ENCODE results near the gene STIP1.
A peak's percentile ranks its signal among the peaks of the same experiment; 100 is the strongest.

The STIP1 gene

GRCh38 chr11:64227405-64227956 is 41.5 kb downstream of the STIP1 start:
- Histone ChIP-seq H3K27ac (peak overlapping the region; percentile 95), H3K4me2 (peak overlapping the region; percentile 99), H3K9me3 (no peaks in the 10 kb centered on the region), H4K20me1 (peaks cover 28% of the 10 kb centered on the region), H3K36me3 (peaks cover 25% of the 10 kb centered on the region), H3K4me1 (peaks cover 82% of the 10 kb centered on the region), H3K27me3 (no peaks in the 10 kb centered on the region), H3K4me3 (peak overlapping the region; percentile 79), H3K9ac (peak overlapping the region; percentile 89)
- no peak for TF ChIP-seq Cebpa-rat (IDR thresholded peaks at IDR 0.05)

GRCh38 chr11:64229090-64229743 is 43.2 kb downstream of the STIP1 start:
- H3K27me3 ChIP-seq: no peaks in the 10 kb centered on the region
- peak overlapping the region; percentile 81 for H3K9ac ChIP-seq
- peaks cover 8% of the 10 kb centered on the region for H3K36me3 ChIP-seq
- H3K9me3 ChIP-seq: no peaks in the 10 kb centered on the region
- peak overlapping the region; percentile 87 for H3K27ac ChIP-seq
- peaks cover 13% of the 10 kb centered on the region for H4K20me1 ChIP-seq
- no peak for TF ChIP-seq Cebpa-rat (IDR thresholded peaks at IDR 0.05)
- H3K4me1 ChIP-seq: peaks cover 81% of the 10 kb centered on the region
- peak overlapping the region; percentile 77 for H3K4me3 ChIP-seq
- H3K4me2 ChIP-seq: peak overlapping the region; percentile 99

- H3K36me3 ChIP-seq: 0 out of 2 replicates have a peak, but pooled peaks cover 3% of the 10 kb centered on the region
- H3K9me3 ChIP-seq: no peaks in the 10 kb centered on the region
- peak overlapping the region; percentile 81 for H3K9ac ChIP-seq
- peak overlapping the region; percentile 99 for H3K4me2 ChIP-seq
- H3K27me3 ChIP-seq: no peaks in the 10 kb centered on the region
- peak overlapping the region; percentile 87 for H3K27ac ChIP-seq
- peaks cover 8% of the 10 kb centered on the region for H4K20me1 ChIP-seq
- no peak for TF ChIP-seq Cebpa-rat (IDR thresholded peaks at IDR 0.05)
- peaks cover 76% of the 10 kb centered on the region for H3K4me1 ChIP-seq
- peak overlapping the region; percentile 77 for H3K4me3 ChIP-seq
These were observed 43.8 kb downstream of the STIP1 start for GRCh38 chr11:64229744-64230170.

- no peaks in the 10 kb centered on the region for H3K36me3 ChIP-seq
- peak within 1 kb of the TSS; percentile 87 for H3K27ac ChIP-seq
- no peak for TF ChIP-seq Cebpa-rat (IDR thresholded peaks at IDR 0.05)
- H3K27me3 ChIP-seq: no peaks in the 10 kb centered on the region
- H4K20me1 ChIP-seq: peaks cover 6% of the 10 kb centered on the region
- H3K4me1 ChIP-seq: peaks cover 75% of the 10 kb centered on the region
- no peaks in the 10 kb centered on the region for H3K9me3 ChIP-seq
- peak within 1 kb of the TSS; percentile 77 for H3K4me3 ChIP-seq
- peak within 1 kb of the TSS; percentile 81 for H3K9ac ChIP-seq
- peak within 1 kb of the TSS; percentile 99 for H3K4me2 ChIP-seq
These were observed 44.4 kb downstream of the STIP1 start, which contains the start of gene DNAJC4 for GRCh38 chr11:64230171-64230984. DNAJC4 (plus strand) TSS chr11:64230548; CDS start chr11:64230855, 307 bp downstream.

GRCh38 chr11:64230985-64231365 is 45.0 kb downstream of the STIP1 start:
- Histone ChIP-seq H3K9me3 (no peaks in the 10 kb centered on the region), H4K20me1 (peaks cover 10% of the 10 kb centered on the region), H3K27ac (peak overlapping the region; percentile 87), H3K4me1 (peaks cover 77% of the 10 kb centered on the region), H3K4me3 (peak overlapping the region; percentile 77), H3K4me2 (peak overlapping the region; percentile 99), H3K36me3 (no peaks in the 10 kb centered on the region), H3K27me3 (no peaks in the 10 kb centered on the region), H3K9ac (peak overlapping the region; percentile 81)
- no peak for TF ChIP-seq Cebpa-rat (IDR thresholded peaks at IDR 0.05)

- Histone ChIP-seq H3K4me1 (peaks cover 80% of the 10 kb centered on the region), H3K27ac (peak overlapping the region; percentile 51), H3K4me2 (peak overlapping the region; percentile 99), H4K20me1 (peaks cover 12% of the 10 kb centered on the region), H3K9ac (peak overlapping the region; percentile 32), H3K27me3 (no peaks in the 10 kb centered on the region), H3K4me3 (peak overlapping the region; percentile 77; the same call in 1 of the 2 replicates), H3K9me3 (no peaks in the 10 kb centered on the region), H3K36me3 (no peaks in the 10 kb centered on the region)
- no peak for TF ChIP-seq Cebpa-rat (IDR thresholded peaks at IDR 0.05)
These were observed 45.6 kb downstream of the STIP1 start for GRCh38 chr11:64231546-64231945.

GRCh38 chr11:64232182-64232966 is 46.4 kb downstream of the STIP1 start:
- no peaks in the 10 kb centered on the region for H3K9me3 ChIP-seq
- peaks cover 12% of the 10 kb centered on the region for H4K20me1 ChIP-seq
- peak overlapping the region; percentile 51 for H3K27ac ChIP-seq
- peak overlapping the region; percentile 32 for H3K9ac ChIP-seq
- TF ChIP-seq Cebpa-rat (IDR thresholded peaks at IDR 0.05): no peak
- no peak overlapping the region for H3K4me3 ChIP-seq
- peak overlapping the region; percentile 99 for H3K4me2 ChIP-seq
- H3K27me3 ChIP-seq: no peaks in the 10 kb centered on the region
- H3K4me1 ChIP-seq: peaks cover 82% of the 10 kb centered on the region
- peaks cover 8% of the 10 kb centered on the region for H3K36me3 ChIP-seq

GRCh38 chr11:64232967-64233315 is 47.0 kb downstream of the STIP1 start:
- Histone ChIP-seq H4K20me1 (peaks cover 12% of the 10 kb centered on the region), H3K4me1 (peaks cover 82% of the 10 kb centered on the region), H3K27me3 (no peaks in the 10 kb centered on the region), H3K36me3 (peaks cover 14% of the 10 kb centered on the region), H3K27ac (no peak overlapping the region), H3K9ac (no peak overlapping the region), H3K4me3 (no peak overlapping the region), H3K9me3 (no peaks in the 10 kb centered on the region), H3K4me2 (peak overlapping the region; percentile 99)
- TF ChIP-seq Cebpa-rat (IDR thresholded peaks at IDR 0.05): no peak

GRCh38 chr11:64233913-64234586 is 48.1 kb downstream of the STIP1 start, which contains the start of gene VEGFB:
VEGFB (plus strand) TSS chr11:64234584; CDS start chr11:64234834, 250 bp downstream.
- H3K36me3 ChIP-seq: peaks cover 25% of the 10 kb centered on the region
- no peaks in the 10 kb centered on the region for H3K27me3 ChIP-seq
- H4K20me1 ChIP-seq: peaks cover 12% of the 10 kb centered on the region
- no peaks in the 10 kb centered on the region for H3K9me3 ChIP-seq
- H3K9ac ChIP-seq: peak within 1 kb of the TSS; percentile 77
- TF ChIP-seq Cebpa-rat (IDR thresholded peaks at IDR 0.05): no peak
- peak within 1 kb of the TSS; percentile 99 for H3K4me2 ChIP-seq
- peaks cover 81% of the 10 kb centered on the region for H3K4me1 ChIP-seq
- peak within 1 kb of the TSS; percentile 77 for H3K4me3 ChIP-seq
- H3K27ac ChIP-seq: peak within 1 kb of the TSS; percentile 76
